Epithelial cell of proximal tubule (primary cell): ENCODE data around the gene PRPF40B. TPM values are rescaled to one million over a fixed set of nuclear protein-coding genes. Genes with fewer than 3 reads are reported as not detected.

Experiments
- DNase-seq: peaks from one replicate; pipeline ENCODE4 v3.0.0-alpha.2; 2011; ENCODE audit warnings: low read depth
- H3K4me3 ChIP-seq: 2 replicates; pipeline ENCODE4 v1.5.1; 2011; ENCODE audit warnings: low read depth, mild to moderate bottlenecking, low read length
- CTCF ChIP-seq: conservative IDR thresholded peaks from 2 replicates; pipeline ENCODE4 v1.5.1; 2012; ENCODE audit warnings: low read depth, mild to moderate bottlenecking, low read length
- total RNA-seq: library from RNA; depleted of rRNA; stranded (reverse); fragments of >200 nt; gene quantifications from 2 replicates; pipeline ENCODE4 v1.2.3, GENCODE V29; 2015

Gene PRPF40B
- total RNA-seq, 1 donor from 2014 or later = 10.6 TPM

GRCh38 chr12:49673446-49674317, 50.3 kb downstream of the PRPF40B start:
- no peak for DNase-seq

DNA sequence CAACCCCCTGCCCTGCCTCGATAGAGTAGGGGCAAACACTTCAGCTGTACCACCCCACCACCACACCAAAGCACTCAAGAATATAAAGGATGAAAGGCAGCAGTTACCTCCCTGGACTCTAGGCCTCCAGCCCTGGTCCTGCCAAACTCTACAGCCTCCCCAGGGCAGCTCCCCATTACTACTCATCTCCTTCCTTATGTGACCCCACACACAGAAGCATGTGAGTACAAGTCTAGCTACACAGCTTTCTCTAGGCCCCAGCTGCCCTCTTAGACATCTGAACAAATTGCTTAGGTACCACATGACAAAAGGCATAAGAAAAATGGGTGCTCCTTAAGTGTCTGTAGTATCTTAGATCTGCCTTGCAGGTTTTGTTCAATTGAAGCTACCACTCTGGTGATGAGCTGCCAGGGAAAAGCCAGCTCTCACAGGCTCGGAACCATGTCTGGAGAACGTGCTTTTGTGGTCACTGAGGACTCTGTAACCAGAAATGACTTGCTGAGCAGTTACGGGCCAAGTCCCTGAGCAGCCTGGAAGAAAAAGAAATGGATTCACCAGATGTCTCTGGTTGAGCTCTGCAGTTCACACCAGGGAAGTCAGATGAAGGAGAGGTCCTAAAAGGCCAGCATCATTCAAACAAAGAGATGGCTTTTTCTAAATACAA, 51.1 kb downstream of the PRPF40B start:
- H3K4me3 ChIP-seq = no peak overlapping the region
- TF ChIP-seq CTCF = no peak
- DNase-seq = no peak

More at GRCh38 chr12:49673446-49674317, 50.3 kb downstream of the PRPF40B start:
- H3K4me3 ChIP-seq = no peak overlapping the region
- TF ChIP-seq CTCF = no peak

DNA sequence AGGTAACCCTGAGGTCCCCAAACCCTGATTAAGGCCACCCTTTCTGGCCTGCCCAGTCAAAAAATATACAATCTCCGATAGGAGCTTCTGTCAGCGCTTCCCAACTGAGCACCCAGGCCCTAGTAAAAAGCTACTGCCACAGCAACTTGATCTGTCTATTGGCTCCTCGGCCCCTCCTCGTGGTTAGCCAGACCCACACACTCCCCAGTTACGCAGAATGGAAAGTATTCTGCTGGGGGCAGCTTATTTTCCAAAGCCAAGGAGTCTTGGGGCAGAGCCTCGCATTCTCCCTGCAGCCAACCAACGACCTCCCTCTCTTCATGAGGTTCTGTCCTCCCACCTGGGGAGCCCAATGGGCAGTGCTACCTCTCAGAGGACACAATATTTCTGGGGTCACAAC, 51.8 kb downstream of the PRPF40B start:
- no peak for TF ChIP-seq CTCF
- DNase-seq = no peak
- H3K4me3 ChIP-seq = no peak overlapping the region

DNA sequence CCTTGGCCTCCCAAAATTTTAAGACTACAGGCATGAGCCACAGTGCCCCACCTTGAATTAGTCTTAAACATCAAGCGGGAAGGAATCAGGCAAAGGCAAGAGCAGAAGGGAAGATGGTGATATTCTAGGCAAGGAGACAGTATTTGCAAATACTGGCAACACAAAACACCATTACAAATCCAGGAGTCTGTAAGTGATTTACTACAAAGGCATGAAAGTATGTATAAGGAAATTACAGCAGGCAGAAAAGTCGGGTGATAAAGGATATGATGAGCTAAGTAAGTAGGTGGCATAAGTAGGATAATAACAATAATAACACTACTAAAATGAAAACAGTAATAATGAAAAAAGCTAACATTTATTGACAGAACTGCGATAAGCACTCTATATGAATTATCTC, 55.4 kb downstream of the PRPF40B start:
- no peak for TF ChIP-seq CTCF
- H3K4me3 ChIP-seq = no peak overlapping the region
- no peak for DNase-seq

DNA sequence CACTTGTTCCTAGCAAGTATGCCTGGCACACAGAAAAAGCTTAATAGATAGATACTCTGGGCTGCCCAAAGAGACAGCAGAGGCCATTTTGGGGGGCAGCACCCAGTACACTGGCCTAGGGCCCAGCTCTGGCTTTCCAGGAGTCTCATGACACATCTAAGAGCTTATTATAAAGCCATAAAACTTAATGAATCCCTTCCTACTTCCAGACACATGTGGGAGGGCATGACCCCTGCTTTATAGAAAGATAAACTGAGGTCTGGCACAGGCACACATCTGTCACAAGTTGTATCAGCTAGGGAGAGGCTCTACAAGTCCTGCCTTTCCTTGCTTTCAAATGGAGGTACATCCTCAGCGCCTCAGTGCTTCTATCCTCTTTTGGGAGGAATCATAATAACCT, 56.7 kb downstream of the PRPF40B start:
- DNase-seq = no peak
- no peak overlapping the region for H3K4me3 ChIP-seq
- TF ChIP-seq CTCF = no peak

GRCh38 chr12:49683599-49684309, 60.4 kb downstream of the PRPF40B start:
- no peak for TF ChIP-seq CTCF
- no peak overlapping the region for H3K4me3 ChIP-seq

More at GRCh38 chr12:49683599-49684309, 60.4 kb downstream of the PRPF40B start:
- DNase-seq = no peak
